Panc1 (cell line): ENCODE measurements around the gene PPIL6. TPM values are rescaled to one million over a fixed set of nuclear protein-coding genes. Genes with fewer than 3 reads are reported as not detected.

Source experiments
- ATAC-seq: fragments of 200-7000 bp; cut with Tn5 transposase; 2 replicates; pipeline ENCODE4 v1.9.1; 2020; ENCODE audit warnings: mild to moderate bottlenecking, moderate library complexity
- BruUV-seq: library from RNA; stranded (reverse); fragments of 400-500 nt; replicated peaks from 2 replicates; lab custom pipeline; 2021; lab: Mats Ljungman, UMichigan
- CTCF ChIA-PET: fragments of 300-600 bp; sonication (Branson Sonifier 250); formaldehyde crosslinking; loops from one replicate; lab custom pipeline; 2022; ENCODE audit warnings: antibody characterized with exemption; lab: Charles Lee
- POLR2A ChIA-PET: fragments of 300-600 bp; sonication (Branson Sonifier 250); formaldehyde crosslinking; loops from one replicate; lab custom pipeline; 2022; ENCODE audit warnings: antibody characterized with exemption; lab: Charles Lee
- DNase-seq: peaks from one replicate; pipeline ENCODE4 v3.0.0-alpha.2; 2010; ENCODE audit warnings: low read depth, low spot score
- H3K27ac ChIP-seq: 2 replicates; pipeline ENCODE4 v1.5.1; 2011; ENCODE audit warnings: mild to moderate bottlenecking, low read length, inconsistent platforms
- H3K27me3 ChIP-seq: fragments of 200-500 bp; sonication (Bioruptor generic); 2 replicates; pipeline ENCODE4 v1.6.0; 2014; ENCODE audit warnings: low read length, inconsistent platforms; ENCODE audit not compliant: control insufficient read depth, insufficient read depth
- H3K36me3 ChIP-seq: fragments of 200-500 bp; sonication (Bioruptor generic); 2 replicates; pipeline ENCODE4 v1.5.1; 2014; ENCODE audit warnings: inconsistent platforms, mild to moderate bottlenecking, low read length, moderate library complexity; ENCODE audit not compliant: control insufficient read depth, insufficient read depth
- H3K4me1 ChIP-seq: 2 replicates; pipeline ENCODE4 v1.5.1; 2011; ENCODE audit warnings: inconsistent platforms, mild to moderate bottlenecking, low read length, moderate library complexity; ENCODE audit not compliant: control insufficient read depth, insufficient read depth
- H3K4me3 ChIP-seq, 2 experiments: 2 replicates each; pipeline ENCODE4 v1.5.1; 2011 to 2012; ENCODE audit warnings: low read depth in 2 of 2, low read length in 2 of 2, mild to moderate bottlenecking in 2 of 2, inconsistent platforms in 1 of 2, moderate library complexity in 1 of 2
- H3K9me3 ChIP-seq: fragments of 200-500 bp; sonication (Bioruptor generic); 2 replicates; pipeline ENCODE4 v1.5.1; 2014; ENCODE audit warnings: low read depth, mild to moderate bottlenecking, inconsistent platforms, low read length, moderate library complexity; ENCODE audit not compliant: control insufficient read depth, insufficient read depth
- POLR2AphosphoS5 ChIP-seq: IDR thresholded peaks from 2 replicates; pipeline ENCODE4 v1.6.1; 2012; ENCODE audit warnings: mild to moderate bottlenecking, low read depth, low read length, moderate library complexity
- SIN3A ChIP-seq: IDR thresholded peaks from 2 replicates; pipeline ENCODE4 v1.6.1; 2012; ENCODE audit warnings: low read depth, mild to moderate bottlenecking, low read length, moderate library complexity, borderline replicate concordance; ENCODE audit not compliant: insufficient read depth
- TCF7L2 ChIP-seq: IDR thresholded peaks from 2 replicates; pipeline ENCODE4 v1.6.1; 2011; ENCODE audit warnings: mild to moderate bottlenecking, low read depth, low read length, inconsistent platforms
- in situ Hi-C: cut with HindIII; loops from 2 replicates; pipeline ENCODE4 v1.10.0; 2016; ENCODE audit warnings: low sequenced_read_pairs, low pct_unique_long_range_greater_than_20kb
- intact Hi-C: fragments of 100-400 bp; cut with micrococcal nuclease; formaldehyde crosslinking; loops from one replicate; pipeline ENCODE4 v1.10.0; 2022; ENCODE audit not compliant: unreplicated experiment
- total RNA-seq: library from RNA; stranded (reverse); gene quantifications from one replicate; pipeline ENCODE4 v1.2.1, GENCODE V29; 2021; ENCODE audit not compliant: unreplicated experiment
- TF ChIP-seq, protein P1 (sequence below): fragments of 450-650 bp; IDR thresholded peaks from 2 replicates; pipeline ENCODE4 v1.5.1; 2017; ENCODE audit warnings: mild to moderate bottlenecking
- TF ChIP-seq, protein P2 (sequence below), 2 experiments: IDR thresholded peaks; 2 replicates each; pipeline ENCODE4 v1.6.1; 2011 to 2012; ENCODE audit warnings: low read depth in 2 of 2, control low read depth in 1 of 2, low read length in 1 of 2, mild to moderate bottlenecking in 1 of 2, moderate library complexity in 1 of 2; ENCODE audit not compliant: insufficient read depth in 1 of 2

Gene PPIL6
- total RNA-seq, 1 experiment from 2014 or later, result 2.2 TPM

DNA sequence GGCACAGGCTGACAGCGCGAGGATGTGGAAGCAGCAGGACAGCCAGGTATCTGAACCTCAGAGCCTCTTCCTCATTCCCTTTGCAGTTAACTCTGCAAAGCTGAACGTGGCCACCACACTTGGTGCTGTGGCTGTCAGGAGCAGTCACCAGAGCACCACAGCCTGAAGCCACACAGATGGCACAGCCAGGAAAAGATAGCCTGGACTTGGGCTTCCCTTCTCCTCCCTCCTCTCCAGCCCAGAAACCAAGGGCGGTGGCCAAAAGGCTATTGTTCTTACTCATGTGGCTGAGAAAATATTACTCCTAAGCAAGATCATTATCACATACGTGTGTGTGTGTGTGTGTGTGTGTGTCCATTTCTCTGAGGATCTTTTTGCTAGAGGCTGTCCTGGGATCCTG, 97.9 kb downstream of the PPIL6 start:
- no peak overlapping the region for H3K4me3 ChIP-seq
- no peaks in the 10 kb centered on the region for H3K36me3 ChIP-seq
- no TSS peak for BruUV-seq
- no peaks in the 10 kb centered on the region for H3K4me1 ChIP-seq
- H3K9me3 ChIP-seq, result no peaks in the 10 kb centered on the region
- ChIA-PET CTCF (no interaction called here), POLR2A (no interaction called here)
- no peak overlapping the region for H3K27ac ChIP-seq
- intact Hi-C loops (no loop called here), in situ Hi-C loops (no loop called here)
- ATAC-seq (no peak), DNase-seq (no peak)
- TF ChIP-seq POLR2AphosphoS5, result no peak
- no peaks in the 10 kb centered on the region for H3K27me3 ChIP-seq

DNA sequence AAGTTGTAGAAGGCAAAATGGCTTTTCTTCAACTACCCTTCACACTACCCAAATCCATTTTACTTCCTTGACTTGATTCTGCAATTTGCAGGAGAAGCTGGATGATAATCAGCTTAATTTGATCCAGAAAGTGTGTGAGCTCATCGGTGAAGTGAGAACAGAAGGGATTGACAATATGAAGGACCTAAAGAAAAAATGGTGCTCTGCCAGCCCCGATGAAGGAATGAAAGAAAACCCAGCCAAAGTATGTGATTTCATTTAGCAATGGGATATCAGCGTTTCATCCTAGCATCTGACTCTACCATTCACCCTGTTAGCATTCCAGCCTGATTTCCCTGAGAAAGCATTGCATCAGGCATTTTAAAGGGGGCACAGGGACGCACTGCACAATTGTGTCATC, 99.6 kb downstream of the PPIL6 start:
- no peaks in the 10 kb centered on the region for H3K9me3 ChIP-seq
- in situ Hi-C loops, result no loop called here
- ATAC-seq (no peak), DNase-seq (no peak)
- no peaks in the 10 kb centered on the region for H3K27me3 ChIP-seq
- intact Hi-C loops, result no loop called here
- no peak overlapping the region for H3K4me3 ChIP-seq
- TF ChIP-seq SIN3A (no peak), TCF7L2 (no peak), POLR2AphosphoS5 (no peak)
- TF ChIP-seq, protein P1, sequence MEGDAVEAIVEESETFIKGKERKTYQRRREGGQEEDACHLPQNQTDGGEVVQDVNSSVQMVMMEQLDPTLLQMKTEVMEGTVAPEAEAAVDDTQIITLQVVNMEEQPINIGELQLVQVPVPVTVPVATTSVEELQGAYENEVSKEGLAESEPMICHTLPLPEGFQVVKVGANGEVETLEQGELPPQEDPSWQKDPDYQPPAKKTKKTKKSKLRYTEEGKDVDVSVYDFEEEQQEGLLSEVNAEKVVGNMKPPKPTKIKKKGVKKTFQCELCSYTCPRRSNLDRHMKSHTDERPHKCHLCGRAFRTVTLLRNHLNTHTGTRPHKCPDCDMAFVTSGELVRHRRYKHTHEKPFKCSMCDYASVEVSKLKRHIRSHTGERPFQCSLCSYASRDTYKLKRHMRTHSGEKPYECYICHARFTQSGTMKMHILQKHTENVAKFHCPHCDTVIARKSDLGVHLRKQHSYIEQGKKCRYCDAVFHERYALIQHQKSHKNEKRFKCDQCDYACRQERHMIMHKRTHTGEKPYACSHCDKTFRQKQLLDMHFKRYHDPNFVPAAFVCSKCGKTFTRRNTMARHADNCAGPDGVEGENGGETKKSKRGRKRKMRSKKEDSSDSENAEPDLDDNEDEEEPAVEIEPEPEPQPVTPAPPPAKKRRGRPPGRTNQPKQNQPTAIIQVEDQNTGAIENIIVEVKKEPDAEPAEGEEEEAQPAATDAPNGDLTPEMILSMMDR, result no peak
- TF ChIP-seq, protein P2, sequence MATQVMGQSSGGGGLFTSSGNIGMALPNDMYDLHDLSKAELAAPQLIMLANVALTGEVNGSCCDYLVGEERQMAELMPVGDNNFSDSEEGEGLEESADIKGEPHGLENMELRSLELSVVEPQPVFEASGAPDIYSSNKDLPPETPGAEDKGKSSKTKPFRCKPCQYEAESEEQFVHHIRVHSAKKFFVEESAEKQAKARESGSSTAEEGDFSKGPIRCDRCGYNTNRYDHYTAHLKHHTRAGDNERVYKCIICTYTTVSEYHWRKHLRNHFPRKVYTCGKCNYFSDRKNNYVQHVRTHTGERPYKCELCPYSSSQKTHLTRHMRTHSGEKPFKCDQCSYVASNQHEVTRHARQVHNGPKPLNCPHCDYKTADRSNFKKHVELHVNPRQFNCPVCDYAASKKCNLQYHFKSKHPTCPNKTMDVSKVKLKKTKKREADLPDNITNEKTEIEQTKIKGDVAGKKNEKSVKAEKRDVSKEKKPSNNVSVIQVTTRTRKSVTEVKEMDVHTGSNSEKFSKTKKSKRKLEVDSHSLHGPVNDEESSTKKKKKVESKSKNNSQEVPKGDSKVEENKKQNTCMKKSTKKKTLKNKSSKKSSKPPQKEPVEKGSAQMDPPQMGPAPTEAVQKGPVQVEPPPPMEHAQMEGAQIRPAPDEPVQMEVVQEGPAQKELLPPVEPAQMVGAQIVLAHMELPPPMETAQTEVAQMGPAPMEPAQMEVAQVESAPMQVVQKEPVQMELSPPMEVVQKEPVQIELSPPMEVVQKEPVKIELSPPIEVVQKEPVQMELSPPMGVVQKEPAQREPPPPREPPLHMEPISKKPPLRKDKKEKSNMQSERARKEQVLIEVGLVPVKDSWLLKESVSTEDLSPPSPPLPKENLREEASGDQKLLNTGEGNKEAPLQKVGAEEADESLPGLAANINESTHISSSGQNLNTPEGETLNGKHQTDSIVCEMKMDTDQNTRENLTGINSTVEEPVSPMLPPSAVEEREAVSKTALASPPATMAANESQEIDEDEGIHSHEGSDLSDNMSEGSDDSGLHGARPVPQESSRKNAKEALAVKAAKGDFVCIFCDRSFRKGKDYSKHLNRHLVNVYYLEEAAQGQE (IDR thresholded peaks at IDR 0.05; ENCODE audit: insufficient read depth in 1 of 2, low read depth in 2 of 2, low read length in 1 of 2), result no peak
- H3K27ac ChIP-seq, result no peak overlapping the region
- peaks cover 12% of the 10 kb centered on the region for H3K4me1 ChIP-seq
- ChIA-PET CTCF (no interaction called here), POLR2A (no interaction called here)
- no peaks in the 10 kb centered on the region for H3K36me3 ChIP-seq
- BruUV-seq, result no TSS peak

Other genes with a start within 250 kb of the PPIL6 start
- 337 TPM for gene CD164, start 58.2 kb downstream of the PPIL6 start, total RNA-seq
- gene SMPD2, start 96 bp upstream of the PPIL6 start, total RNA-seq, result 50.0 TPM
- gene MICAL1, start 15.1 kb upstream of the PPIL6 start, total RNA-seq, result 64.5 TPM
- 21.5 TPM for gene ZBTB24, start 42.6 kb upstream of the PPIL6 start, total RNA-seq